GM12875 (cell line): ENCODE measurements around the gene DCX.

ENCODE experiments used
- H3K4me3 ChIP-seq: one replicate; pipeline ENCODE4 v1.5.1; 2011; ENCODE audit warnings: low read depth, low read length, control low read depth
- TF ChIP-seq, protein P1 (sequence below): IDR thresholded peaks from 2 replicates; pipeline ENCODE4 v1.5.1; 2011; ENCODE audit warnings: low read depth, mild to moderate bottlenecking, control low read depth, inconsistent platforms, low read length, moderate library complexity, borderline replicate concordance; ENCODE audit not compliant: insufficient read depth

The DCX gene

DNA sequence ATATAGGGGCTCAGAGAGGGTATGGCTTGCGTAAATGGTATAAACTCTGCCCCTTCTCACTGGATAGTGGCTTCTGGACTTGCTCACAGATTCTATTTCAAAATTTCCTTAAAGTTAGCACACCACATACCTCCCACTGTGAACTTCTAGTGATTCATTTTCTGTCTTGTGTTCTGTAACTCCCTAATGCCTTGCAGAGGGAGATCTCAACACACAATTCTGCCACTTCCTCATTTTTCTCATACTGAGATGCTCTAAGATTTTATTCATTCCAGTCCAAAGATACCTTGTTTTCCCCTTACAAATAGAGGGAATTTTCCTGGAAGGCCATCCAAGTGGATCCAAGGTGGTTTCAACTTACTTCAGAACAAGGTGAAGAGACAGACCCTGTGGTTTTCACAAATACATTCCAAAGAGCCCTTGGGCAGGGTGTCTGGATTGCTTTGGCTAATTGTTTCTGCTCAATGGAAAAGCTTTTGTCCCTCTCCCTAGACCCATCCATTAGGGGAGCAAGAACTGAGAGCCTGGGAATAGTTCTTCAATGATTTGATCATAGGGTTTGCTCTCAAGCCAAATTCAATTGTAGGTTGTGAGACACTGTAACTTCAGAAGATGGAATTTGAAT, 89.6 kb downstream of the DCX start:
- no peak overlapping the region for H3K4me3 ChIP-seq
- TF ChIP-seq, protein P1, sequence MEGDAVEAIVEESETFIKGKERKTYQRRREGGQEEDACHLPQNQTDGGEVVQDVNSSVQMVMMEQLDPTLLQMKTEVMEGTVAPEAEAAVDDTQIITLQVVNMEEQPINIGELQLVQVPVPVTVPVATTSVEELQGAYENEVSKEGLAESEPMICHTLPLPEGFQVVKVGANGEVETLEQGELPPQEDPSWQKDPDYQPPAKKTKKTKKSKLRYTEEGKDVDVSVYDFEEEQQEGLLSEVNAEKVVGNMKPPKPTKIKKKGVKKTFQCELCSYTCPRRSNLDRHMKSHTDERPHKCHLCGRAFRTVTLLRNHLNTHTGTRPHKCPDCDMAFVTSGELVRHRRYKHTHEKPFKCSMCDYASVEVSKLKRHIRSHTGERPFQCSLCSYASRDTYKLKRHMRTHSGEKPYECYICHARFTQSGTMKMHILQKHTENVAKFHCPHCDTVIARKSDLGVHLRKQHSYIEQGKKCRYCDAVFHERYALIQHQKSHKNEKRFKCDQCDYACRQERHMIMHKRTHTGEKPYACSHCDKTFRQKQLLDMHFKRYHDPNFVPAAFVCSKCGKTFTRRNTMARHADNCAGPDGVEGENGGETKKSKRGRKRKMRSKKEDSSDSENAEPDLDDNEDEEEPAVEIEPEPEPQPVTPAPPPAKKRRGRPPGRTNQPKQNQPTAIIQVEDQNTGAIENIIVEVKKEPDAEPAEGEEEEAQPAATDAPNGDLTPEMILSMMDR = no peak

DNA sequence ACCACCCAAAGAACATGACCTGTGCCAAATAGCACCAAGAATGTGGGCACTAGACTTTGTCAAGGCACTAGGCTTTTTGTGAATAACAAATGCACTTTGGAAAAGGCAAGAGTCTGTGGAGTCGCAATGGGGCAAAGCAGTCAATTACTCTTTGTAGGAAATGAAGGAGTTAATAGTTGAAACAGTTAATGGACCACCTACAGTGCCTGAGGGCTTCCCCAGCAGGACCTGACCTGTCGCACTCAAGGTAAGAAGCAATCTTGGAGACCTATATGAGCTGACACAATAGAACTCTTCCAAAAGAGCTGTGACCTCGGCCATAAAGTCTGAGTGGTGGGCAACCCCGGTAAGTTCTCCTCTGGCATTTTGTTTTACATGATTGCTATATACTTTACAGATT, 92.5 kb downstream of the DCX start:
- TF ChIP-seq, protein P1 = no peak
- no peak overlapping the region for H3K4me3 ChIP-seq

DNA sequence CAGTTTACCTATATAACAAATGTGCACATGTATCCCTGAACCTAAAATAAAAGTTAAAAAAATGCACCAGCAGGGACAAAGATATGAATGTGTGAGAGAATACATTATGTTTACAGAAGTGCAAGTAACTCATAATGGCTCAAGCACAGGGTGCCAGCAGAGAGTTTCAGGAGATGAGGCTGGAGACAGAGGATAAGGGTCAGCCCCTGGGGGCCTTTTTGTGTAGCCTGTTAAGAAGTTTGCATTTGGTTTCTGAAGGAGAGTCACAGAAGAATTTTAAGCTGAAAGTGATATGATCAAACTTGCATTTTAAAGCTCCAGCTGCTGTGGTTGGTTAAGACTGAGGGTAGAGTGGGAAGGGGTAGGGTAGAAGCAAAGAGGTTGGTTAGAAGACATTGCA, 93.1 kb downstream of the DCX start:
- no peak overlapping the region for H3K4me3 ChIP-seq
- TF ChIP-seq, protein P1 = no peak

DNA sequence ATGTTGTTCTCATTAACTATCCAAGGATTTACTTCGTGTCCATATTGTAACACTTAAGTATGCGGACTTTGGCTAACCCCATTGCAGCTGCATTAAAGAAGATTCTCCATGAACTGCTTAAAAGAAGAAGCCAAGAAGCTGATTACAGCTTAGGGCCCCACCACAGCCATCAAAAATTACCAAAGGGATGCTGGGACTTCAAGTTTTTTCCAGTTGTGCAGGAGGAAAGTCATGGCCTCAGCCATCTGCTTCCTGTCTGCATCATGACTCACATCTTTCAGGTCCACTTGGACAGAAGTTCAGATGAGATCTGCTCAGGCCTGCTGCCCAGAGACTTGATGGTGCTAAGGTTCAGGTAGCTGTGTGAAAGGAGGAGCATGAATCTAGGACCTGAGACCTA, 102.9 kb downstream of the DCX start:
- TF ChIP-seq, protein P1 = no peak
- no peak overlapping the region for H3K4me3 ChIP-seq

DNA sequence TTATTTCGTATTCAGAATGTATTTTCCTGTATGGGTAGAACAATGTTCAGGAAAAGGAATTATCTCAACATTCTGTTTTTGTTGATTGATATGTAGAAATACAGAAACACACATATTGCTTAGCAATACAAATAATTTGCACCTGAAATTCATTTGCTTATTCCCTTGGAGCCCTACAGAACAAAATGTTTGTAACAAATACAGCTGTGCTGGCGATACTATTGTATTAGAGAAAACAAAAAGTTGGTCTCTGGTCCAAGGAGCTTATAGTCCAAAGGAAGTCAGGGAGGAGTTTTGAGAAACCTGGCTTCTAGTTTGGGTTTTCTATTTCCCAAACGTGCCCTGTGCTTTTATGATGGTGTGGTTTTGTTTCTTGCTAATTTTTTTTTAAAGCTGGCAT, 104.0 kb downstream of the DCX start:
- H3K4me3 ChIP-seq = no peak overlapping the region
- TF ChIP-seq, protein P1 = no peak

DNA sequence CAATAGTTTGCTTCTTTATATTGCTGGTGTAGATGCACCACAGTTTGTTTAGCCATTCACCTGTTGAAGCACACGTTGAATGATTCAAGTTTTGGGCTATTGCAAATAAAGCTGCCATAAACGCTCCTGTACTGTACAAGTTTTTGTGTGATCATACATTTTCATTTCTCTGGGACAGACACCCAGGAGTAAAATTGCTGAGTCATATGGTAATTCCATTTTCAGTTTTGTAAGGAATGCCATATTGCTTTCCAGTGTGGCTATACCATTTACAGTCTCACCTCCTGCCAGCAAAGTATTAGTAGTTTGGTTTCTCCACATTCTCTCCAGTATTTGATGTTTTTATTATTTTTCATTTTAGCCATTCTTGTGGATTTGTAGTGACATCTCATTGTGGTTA, 109.7 kb downstream of the DCX start:
- H3K4me3 ChIP-seq = no peak overlapping the region
- TF ChIP-seq, protein P1 = no peak

DNA sequence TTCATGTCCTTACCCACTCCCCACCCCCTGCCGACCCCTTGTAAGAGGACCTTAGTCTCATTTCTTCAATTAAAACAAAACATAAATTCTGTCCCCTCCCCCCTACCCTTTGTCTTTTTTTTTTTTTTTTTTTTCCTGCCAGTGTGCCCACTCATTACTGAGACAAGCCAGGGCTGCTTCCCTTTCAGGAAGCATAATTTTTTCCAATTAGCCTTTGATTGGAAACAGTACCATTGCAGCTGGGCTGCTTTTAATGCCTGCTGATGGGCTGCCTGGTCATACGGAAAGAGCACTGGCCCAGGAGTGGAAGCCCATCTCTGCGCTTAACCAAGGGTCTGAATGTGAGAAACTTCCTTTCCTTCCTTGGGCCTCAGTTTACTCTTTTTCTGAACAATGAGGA, 123.2 kb downstream of the DCX start:
- TF ChIP-seq, protein P1 = no peak
- H3K4me3 ChIP-seq = no peak overlapping the region
